MM.1S (cell line): ENCODE data around the gene DDX1.

Source experiments
- EZH2 ChIP-seq: fragments of 300-600 bp; sonication (generic); optimal IDR thresholded peaks from 2 replicates; pipeline ENCODE3; 2017; ENCODE audit warnings: low read depth, mild to moderate bottlenecking, antibody characterized with exemption, low read length, mixed read lengths
- EZH2phosphoT487 ChIP-seq: fragments of 300-600 bp; sonication (generic); IDR thresholded peaks from 2 replicates; pipeline ENCODE4 v1.6.1; 2018; ENCODE audit warnings: antibody characterized with exemption, low read length
- TF ChIP-seq, protein P1 (sequence below): fragments of 300-600 bp; sonication (generic); IDR thresholded peaks from 2 replicates; pipeline ENCODE4 v1.5.1; 2016; ENCODE audit warnings: antibody characterized with exemption, low read length, mixed read lengths

DNA sequence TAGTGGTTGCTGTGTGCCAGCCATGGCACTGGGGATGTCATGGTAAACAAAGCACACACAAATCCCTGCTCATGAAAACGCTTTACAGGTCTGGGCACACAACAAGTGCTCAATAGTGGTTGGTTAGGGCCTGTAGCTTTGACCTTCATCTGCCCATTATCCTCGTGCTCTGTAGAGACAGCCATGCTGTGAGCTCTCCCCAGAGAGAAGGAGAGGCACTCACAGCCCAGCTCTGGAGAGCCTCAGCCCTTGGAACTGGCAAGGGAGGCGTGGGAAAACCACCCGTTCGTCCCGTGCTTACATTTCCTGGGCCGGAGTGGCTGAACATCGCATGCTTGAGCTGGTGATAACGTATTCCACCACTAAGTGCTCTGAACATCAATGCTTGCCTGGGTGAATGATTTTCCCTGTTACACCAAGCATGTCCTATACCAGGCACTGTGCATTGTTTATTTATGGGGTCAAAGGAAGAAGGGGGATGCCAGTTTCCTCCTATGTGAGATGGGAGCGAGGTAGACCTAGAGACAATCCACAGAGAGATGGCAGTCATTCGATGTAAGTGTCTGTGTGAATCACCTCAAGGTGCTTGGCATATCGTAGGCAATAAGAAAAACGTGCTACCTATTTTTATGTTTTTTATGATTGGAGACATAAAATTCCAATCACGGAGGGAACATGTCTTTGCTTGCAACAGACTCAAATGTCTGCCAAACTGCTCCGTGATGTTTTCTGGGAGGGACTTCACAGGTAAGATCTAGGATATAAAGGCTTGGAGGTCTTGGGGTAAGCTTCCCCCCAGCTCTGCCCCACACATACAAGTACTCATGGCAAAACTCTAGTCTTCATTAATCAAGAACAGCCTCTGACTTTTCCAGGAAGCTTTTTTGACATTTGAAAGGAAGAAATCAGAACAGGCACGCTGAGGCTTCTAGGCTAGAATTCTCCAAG, 75.5 kb downstream of the DDX1 start:
- TF ChIP-seq, protein P1, sequence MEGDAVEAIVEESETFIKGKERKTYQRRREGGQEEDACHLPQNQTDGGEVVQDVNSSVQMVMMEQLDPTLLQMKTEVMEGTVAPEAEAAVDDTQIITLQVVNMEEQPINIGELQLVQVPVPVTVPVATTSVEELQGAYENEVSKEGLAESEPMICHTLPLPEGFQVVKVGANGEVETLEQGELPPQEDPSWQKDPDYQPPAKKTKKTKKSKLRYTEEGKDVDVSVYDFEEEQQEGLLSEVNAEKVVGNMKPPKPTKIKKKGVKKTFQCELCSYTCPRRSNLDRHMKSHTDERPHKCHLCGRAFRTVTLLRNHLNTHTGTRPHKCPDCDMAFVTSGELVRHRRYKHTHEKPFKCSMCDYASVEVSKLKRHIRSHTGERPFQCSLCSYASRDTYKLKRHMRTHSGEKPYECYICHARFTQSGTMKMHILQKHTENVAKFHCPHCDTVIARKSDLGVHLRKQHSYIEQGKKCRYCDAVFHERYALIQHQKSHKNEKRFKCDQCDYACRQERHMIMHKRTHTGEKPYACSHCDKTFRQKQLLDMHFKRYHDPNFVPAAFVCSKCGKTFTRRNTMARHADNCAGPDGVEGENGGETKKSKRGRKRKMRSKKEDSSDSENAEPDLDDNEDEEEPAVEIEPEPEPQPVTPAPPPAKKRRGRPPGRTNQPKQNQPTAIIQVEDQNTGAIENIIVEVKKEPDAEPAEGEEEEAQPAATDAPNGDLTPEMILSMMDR = no peak
- TF ChIP-seq EZH2 (no peak), EZH2phosphoT487 (no peak)
